Measurements from ENCODE around the gene IKBKE.

GRCh38 chr1:206484901-206485300 lies 14.6 kb downstream of the IKBKE start:
- TF ChIP-seq CTCF (IDR thresholded peaks at IDR 0.05) (no peak), POLR2A (IDR thresholded peaks at IDR 0.05) (no peak)
